Activated naive CD4-positive, alpha-beta T cell treated with anti-CD3 and anti-CD28 coated beads for 36 hours (primary cell): ENCODE data around the gene KCNN4. TPM values are rescaled to one million over a fixed set of nuclear protein-coding genes. Genes with fewer than 3 reads are reported as not detected.

Experiments
- CTCF ChIA-PET: fragments of 350-600 bp; sonication (Branson Sonifier 250); formaldehyde crosslinking; loops from one replicate; lab custom pipeline; 2021; ENCODE audit warnings: antibody characterized with exemption; lab: Charles Lee
- DNase-seq: peaks from one replicate; pipeline ENCODE4 v3.0.0-alpha.2; 2020
- H3K27ac Mint-ChIP-seq: one replicate; pipeline ENCODE4 v1.8.0; 2021; ENCODE audit warnings: mild to moderate bottlenecking, mixed read lengths
- H3K27me3 Mint-ChIP-seq: one replicate; pipeline ENCODE4 v1.8.0; 2021; ENCODE audit warnings: low read depth, mixed read lengths
- H3K36me3 Mint-ChIP-seq: one replicate; pipeline ENCODE4 v1.8.0; 2021; ENCODE audit warnings: low read depth, mixed read lengths
- H3K4me1 Mint-ChIP-seq: one replicate; pipeline ENCODE4 v1.8.0; 2021; ENCODE audit warnings: low read depth, mixed read lengths
- H3K4me3 Mint-ChIP-seq: one replicate; pipeline ENCODE4 v1.8.0; 2021; ENCODE audit warnings: mild to moderate bottlenecking, moderate library complexity, mixed read lengths
- H3K9me3 Mint-ChIP-seq: one replicate; pipeline ENCODE4 v1.8.0; 2021; ENCODE audit warnings: mixed read lengths
- intact Hi-C: fragments of 100-400 bp; cut with micrococcal nuclease; formaldehyde crosslinking; loops from one replicate; pipeline ENCODE4 v1.15.1; 2023
- total RNA-seq, 2 experiments: library from RNA; stranded (reverse); gene quantifications; one replicate each; pipeline ENCODE4 v1.2.3, GENCODE V29; 2021

KCNN4 gene
- total RNA-seq, 2 experiments from 2014 or later: 68.4 to 73.7 TPM

- H3K36me3 Mint-ChIP-seq: no peaks in the 10 kb centered on the region
- no peak for DNase-seq
- H3K4me3 Mint-ChIP-seq: no peak overlapping the region
- no peaks in the 10 kb centered on the region for H3K4me1 Mint-ChIP-seq
- H3K27ac Mint-ChIP-seq: no peak overlapping the region
- intact Hi-C loops: loop anchor here (5.0 kb wide), 1 partner anchor 54 kb away; no protein-coding TSS in a partner anchor
- no peaks in the 10 kb centered on the region for H3K9me3 Mint-ChIP-seq
- no peaks in the 10 kb centered on the region for H3K27me3 Mint-ChIP-seq
- CTCF ChIA-PET: interaction anchor here (0.9 kb wide), 2 partner anchors 24 to 89 kb away, joined by 4 to 14 read pairs; no protein-coding TSS in a partner anchor
Observed at GRCh38 chr19:43720936-43721335, 59.8 kb downstream of the KCNN4 start.

GRCh38 chr19:43719918-43720317, 60.9 kb downstream of the KCNN4 start:
- intact Hi-C loops: loop anchor here (5.0 kb wide), 1 partner anchor 53 kb away; no protein-coding TSS in a partner anchor
- no peak overlapping the region for H3K27ac Mint-ChIP-seq
- H3K4me3 Mint-ChIP-seq: no peak overlapping the region
- no peaks in the 10 kb centered on the region for H3K36me3 Mint-ChIP-seq
- DNase-seq: no peak
- no peaks in the 10 kb centered on the region for H3K4me1 Mint-ChIP-seq
- no peaks in the 10 kb centered on the region for H3K9me3 Mint-ChIP-seq
- CTCF ChIA-PET: no interaction called here
- H3K27me3 Mint-ChIP-seq: no peaks in the 10 kb centered on the region

GRCh38 chr19:43719378-43719868, 61.4 kb downstream of the KCNN4 start:
- no peaks in the 10 kb centered on the region for H3K36me3 Mint-ChIP-seq
- no peaks in the 10 kb centered on the region for H3K9me3 Mint-ChIP-seq
- H3K4me3 Mint-ChIP-seq: no peak overlapping the region
- no peak for DNase-seq
- CTCF ChIA-PET: no interaction called here
- H3K4me1 Mint-ChIP-seq: no peaks in the 10 kb centered on the region
- no peak overlapping the region for H3K27ac Mint-ChIP-seq
- H3K27me3 Mint-ChIP-seq: no peaks in the 10 kb centered on the region
- intact Hi-C loops: no loop called here

- CTCF ChIA-PET: no interaction called here
- Mint-ChIP-seq H3K9me3 (no peaks in the 10 kb centered on the region), H3K4me3 (no peak overlapping the region), H3K27ac (no peak overlapping the region), H3K36me3 (no peaks in the 10 kb centered on the region), H3K27me3 (no peaks in the 10 kb centered on the region), H3K4me1 (no peaks in the 10 kb centered on the region)
- intact Hi-C loops: no loop called here
- DNase-seq: no peak
Observed at GRCh38 chr19:43718627-43719377, 62.0 kb downstream of the KCNN4 start.

Other genes starting within 250 kb of the KCNN4 start
- gene ZNF575, start 247.8 kb downstream of the KCNN4 start, total RNA-seq: 1 to 10 TPM; 3.1 to 5.2 TPM
- gene XRCC1, start 205.4 kb downstream of the KCNN4 start, total RNA-seq: 10 to 100 TPM; 33.7 to 34.5 TPM
- 1 to 10 TPM; 3.2 to 3.8 TPM for gene PINLYP, start 205.2 kb downstream of the KCNN4 start, total RNA-seq
- 10 to 100 TPM; 17.2 to 18.7 TPM for gene IRGQ, start 184.8 kb downstream of the KCNN4 start, total RNA-seq
- 10 to 100 TPM; 11.6 to 11.7 TPM for gene ZNF576, start 184.4 kb downstream of the KCNN4 start, total RNA-seq
- gene SRRM5, start 168.9 kb downstream of the KCNN4 start, total RNA-seq: under 1 TPM; 0.21 to 0.27 TPM
- 10 to 100 TPM; 11.4 to 11.8 TPM for gene ZNF428, start 161.3 kb downstream of the KCNN4 start, total RNA-seq
- gene CADM4, start 141.1 kb downstream of the KCNN4 start, total RNA-seq: under 1 TPM; 0.64 to 0.67 TPM
- 1 to 10 TPM; 7.1 to 7.4 TPM for gene PLAUR, start 110.8 kb downstream of the KCNN4 start, total RNA-seq
- not detected for gene IRGC, start 64.9 kb downstream of the KCNN4 start, total RNA-seq
- gene SMG9, start 26.0 kb downstream of the KCNN4 start, total RNA-seq: 100 to 1,000 TPM; 103 to 111 TPM
- 1 to 10 TPM; 1.3 to 2.0 TPM for gene LYPD5, start 21.5 kb upstream of the KCNN4 start, total RNA-seq
- gene ZNF283, start 46.3 kb upstream of the KCNN4 start, total RNA-seq: 1 to 10 TPM; 6.8 to 7.7 TPM
- gene ZNF404, start 103.0 kb upstream of the KCNN4 start, total RNA-seq: 1 to 10 TPM; 1.2 to 1.3 TPM
- 1 to 10 TPM; 5.4 to 6.3 TPM for gene ZNF45, start 154.3 kb upstream of the KCNN4 start, total RNA-seq
- gene ZNF221, start 170.3 kb upstream of the KCNN4 start, total RNA-seq: under 1 TPM; 0.45 to 0.89 TPM
- 1 to 10 TPM; 2.9 to 3.1 TPM for gene ZNF155, start 203.2 kb upstream of the KCNN4 start, total RNA-seq
- gene ZNF230, start 222.0 kb upstream of the KCNN4 start, total RNA-seq: 1 to 10 TPM; 2.7 to 3.3 TPM
- 1 to 10 TPM in 1 of 2 experiments, under 1 TPM in 1; 0.74 to 1.1 TPM for gene ZNF222, start 244.4 kb upstream of the KCNN4 start, total RNA-seq